ENCODE measurements around the gene CUL2. TPM values are rescaled to one million over a fixed set of nuclear protein-coding genes. Genes with fewer than 3 reads are reported as not detected.
"Not testable (repeated sequence)": the region's sequence is repeated elsewhere in the genome, so short reads cannot be mapped to it uniquely, and the experiment has no call there.

CUL2 gene
- total and polyA plus RNA-seq, 7 donors: 12.0 to 37.1 (median 22.5) TPM

DNA sequence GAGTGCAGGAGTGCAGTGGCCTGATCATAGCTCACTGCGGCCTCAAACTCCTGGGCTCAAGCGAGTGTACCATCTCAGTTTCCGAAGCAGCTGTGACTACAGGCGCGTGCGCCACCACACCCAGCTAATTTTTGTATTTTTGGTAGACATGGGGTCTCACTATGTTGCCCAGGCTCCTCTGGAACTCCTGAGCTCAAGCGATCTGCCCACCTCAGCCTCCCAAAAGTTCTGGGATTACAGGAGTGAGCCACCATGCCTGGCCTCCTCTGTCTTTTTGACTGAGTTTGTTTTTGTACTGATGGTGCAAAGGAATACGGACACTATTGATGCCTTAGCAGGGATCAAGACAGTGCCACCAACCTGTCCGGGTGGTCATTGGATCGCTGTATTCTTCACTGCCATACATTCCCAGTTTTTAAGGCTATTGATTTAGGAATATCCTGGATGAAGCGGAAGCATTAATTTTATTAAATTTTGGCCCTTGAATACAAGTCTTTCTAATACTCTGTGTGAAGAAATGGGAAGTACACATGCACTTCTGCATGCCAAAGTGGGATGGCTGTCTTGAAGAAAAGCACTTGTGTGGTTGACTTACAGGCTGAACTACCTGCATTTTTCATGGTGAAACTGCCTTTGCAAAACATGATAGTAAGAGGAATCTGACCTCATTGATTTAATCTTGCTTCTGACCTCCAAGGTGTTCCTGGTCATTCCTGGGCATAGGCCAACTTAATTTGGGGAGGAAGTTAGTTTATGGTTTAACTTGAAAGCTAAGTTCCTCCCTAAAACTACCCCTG, 2.1 kb upstream of the CUL2 start:
- Histone ChIP-seq H3K9me3 (no peaks in the 10 kb centered on the region), H3K27ac (no peak overlapping the region), H3K36me3 (no peaks in the 10 kb centered on the region), H3K4me3 (no peak overlapping the region), H3K27me3 (peaks cover 0 to 4% (median 0%) of the 10 kb centered on the region in 3 donors), H3K4me1 (peaks cover 0 to 30% (median 22%) of the 10 kb centered on the region in 4 donors)
- 88 to 98% methylated on average over 11 of the region's 11 CpGs for WGBS, 2 donors
- intact Hi-C loops (cut with DNase I): no loop called here
- no peak for TF ChIP-seq EP300 (IDR thresholded peaks at IDR 0.05)
- no peak for TF ChIP-seq POLR2A (IDR thresholded peaks at IDR 0.05)
- TF ChIP-seq POLR2AphosphoS5 (IDR thresholded peaks at IDR 0.05): no peak
- TF ChIP-seq, protein P1, sequence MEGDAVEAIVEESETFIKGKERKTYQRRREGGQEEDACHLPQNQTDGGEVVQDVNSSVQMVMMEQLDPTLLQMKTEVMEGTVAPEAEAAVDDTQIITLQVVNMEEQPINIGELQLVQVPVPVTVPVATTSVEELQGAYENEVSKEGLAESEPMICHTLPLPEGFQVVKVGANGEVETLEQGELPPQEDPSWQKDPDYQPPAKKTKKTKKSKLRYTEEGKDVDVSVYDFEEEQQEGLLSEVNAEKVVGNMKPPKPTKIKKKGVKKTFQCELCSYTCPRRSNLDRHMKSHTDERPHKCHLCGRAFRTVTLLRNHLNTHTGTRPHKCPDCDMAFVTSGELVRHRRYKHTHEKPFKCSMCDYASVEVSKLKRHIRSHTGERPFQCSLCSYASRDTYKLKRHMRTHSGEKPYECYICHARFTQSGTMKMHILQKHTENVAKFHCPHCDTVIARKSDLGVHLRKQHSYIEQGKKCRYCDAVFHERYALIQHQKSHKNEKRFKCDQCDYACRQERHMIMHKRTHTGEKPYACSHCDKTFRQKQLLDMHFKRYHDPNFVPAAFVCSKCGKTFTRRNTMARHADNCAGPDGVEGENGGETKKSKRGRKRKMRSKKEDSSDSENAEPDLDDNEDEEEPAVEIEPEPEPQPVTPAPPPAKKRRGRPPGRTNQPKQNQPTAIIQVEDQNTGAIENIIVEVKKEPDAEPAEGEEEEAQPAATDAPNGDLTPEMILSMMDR (IDR thresholded peaks at IDR 0.05): no peak
- no peak for DNase-seq

DNA sequence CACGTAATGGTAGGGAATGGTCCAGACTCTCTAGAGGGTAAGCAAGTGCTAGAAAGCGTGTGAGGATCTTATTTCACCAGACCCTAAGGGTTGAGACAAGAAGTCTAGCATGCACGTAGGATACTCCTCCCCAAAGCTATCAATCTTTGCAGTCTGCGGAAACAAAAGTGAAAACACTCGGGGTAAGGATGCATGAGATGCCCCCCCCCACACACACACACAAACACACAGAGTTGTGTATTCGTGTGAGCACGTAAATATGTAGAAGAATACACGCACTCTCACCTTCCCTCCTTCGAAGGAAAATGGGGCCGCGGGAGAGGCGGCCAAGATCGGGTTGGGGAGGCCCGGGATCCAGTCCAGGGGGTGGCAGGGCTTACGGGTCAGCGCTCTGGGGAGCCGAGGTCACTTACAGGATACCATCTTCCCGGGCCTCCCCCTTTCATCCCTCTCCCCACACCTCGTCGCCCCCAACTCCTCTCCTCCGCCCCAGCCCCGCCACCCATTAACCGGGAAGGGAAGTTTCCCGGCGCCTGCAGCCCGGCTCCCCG, 455 bp downstream of the CUL2 start:
- intact Hi-C loops (cut with DNase I): loop anchor here (1.0 kb wide), 1 partner anchor 37 kb away; the partner anchor contains the start of gene CREM
- no peaks in the 10 kb centered on the region for H3K9me3 ChIP-seq
- 1% methylated on average over 27 of the region's 27 CpGs for WGBS, 2 donors

DNA sequence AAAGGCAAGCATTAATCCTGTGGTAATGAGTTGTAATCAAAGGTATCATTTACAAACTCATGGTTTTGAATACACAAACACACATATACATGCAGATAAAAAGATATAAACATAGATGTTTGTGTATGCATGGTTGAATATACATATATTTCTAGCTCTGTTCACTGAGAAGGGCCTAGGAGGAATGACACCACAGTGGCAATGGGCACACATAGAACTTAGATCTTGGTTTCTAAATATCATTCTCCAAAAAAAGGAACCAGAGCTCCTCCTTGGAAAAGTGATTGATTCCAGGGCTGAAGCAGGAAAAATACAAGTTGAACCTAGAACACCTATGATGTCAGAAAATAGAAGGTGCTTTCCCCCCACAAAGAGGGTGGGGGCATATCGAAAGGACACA, 6.9 kb downstream of the CUL2 start:
- intact Hi-C loops (cut with DNase I): no loop called here
- Histone ChIP-seq H3K9me3 (peaks cover 0 to 4% (median 0%) of the 10 kb centered on the region in 4 donors), H3K4me3 (no peak overlapping the region), H3K27ac (no peak overlapping the region), H3K4me1 (peaks cover 0 to 14% (median 11%) of the 10 kb centered on the region in 4 donors), H3K36me3 (no peaks in the 10 kb centered on the region), H3K27me3 (no peaks in the 10 kb centered on the region)
- TF ChIP-seq POLR2A (IDR thresholded peaks at IDR 0.05): no peak
- TF ChIP-seq POLR2AphosphoS5 (IDR thresholded peaks at IDR 0.05): no peak
- TF ChIP-seq, protein P1 (IDR thresholded peaks at IDR 0.05): no peak
- no peak for TF ChIP-seq EP300 (IDR thresholded peaks at IDR 0.05)
- DNase-seq: no peak
- WGBS, 2 donors: 82 to 98% methylated on average over 1 of the region's 1 CpG

More for the DNA sequence above, 455 bp downstream of the CUL2 start:
- DNase-seq: no peak
- Histone ChIP-seq H3K4me1 (peaks cover 0 to 33% (median 26%) of the 10 kb centered on the region in 4 donors), H3K36me3 (no peaks in the 10 kb centered on the region), H3K27ac (peak overlapping the region; percentile 89 to 96 (median 93)), H3K4me3 (peak overlapping the region; percentile 64 to 95 (median 82)), H3K27me3 (no peaks in the 10 kb centered on the region)
- TF ChIP-seq POLR2AphosphoS5 (IDR thresholded peaks at IDR 0.05) (no peak), EP300 (IDR thresholded peaks at IDR 0.05) (no peak), POLR2A (IDR thresholded peaks at IDR 0.05) (no peak)
- TF ChIP-seq, protein P1 (IDR thresholded peaks at IDR 0.05): no peak

DNA sequence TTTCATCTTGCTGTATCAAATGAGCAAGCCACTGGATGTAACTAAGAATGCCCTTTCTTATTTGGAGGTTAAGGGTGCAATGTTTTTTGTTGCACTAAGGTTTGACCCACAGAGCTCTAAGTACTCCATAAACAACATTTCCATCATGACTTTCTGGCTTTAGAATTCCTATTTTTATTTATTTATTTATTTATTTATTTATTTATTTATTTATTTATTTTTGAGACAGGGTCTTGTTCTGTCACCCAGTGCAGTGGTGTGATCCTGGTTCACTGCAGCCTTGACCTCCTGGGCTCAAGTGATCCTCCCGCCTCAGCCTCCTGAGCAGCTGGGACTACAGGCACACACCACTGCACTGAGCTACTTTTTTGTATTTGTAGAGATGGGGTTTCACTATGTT, 9.9 kb downstream of the CUL2 start:
- H3K27me3 ChIP-seq; H3K36me3 ChIP-seq; H3K4me1 ChIP-seq; H3K27ac ChIP-seq; intact Hi-C loops (cut with DNase I); H3K9me3 ChIP-seq; DNase-seq; H3K4me3 ChIP-seq: not testable (repeated sequence)
- WGBS, 2 donors: 98 to 100% methylated on average over 1 of the region's 1 CpG

DNA sequence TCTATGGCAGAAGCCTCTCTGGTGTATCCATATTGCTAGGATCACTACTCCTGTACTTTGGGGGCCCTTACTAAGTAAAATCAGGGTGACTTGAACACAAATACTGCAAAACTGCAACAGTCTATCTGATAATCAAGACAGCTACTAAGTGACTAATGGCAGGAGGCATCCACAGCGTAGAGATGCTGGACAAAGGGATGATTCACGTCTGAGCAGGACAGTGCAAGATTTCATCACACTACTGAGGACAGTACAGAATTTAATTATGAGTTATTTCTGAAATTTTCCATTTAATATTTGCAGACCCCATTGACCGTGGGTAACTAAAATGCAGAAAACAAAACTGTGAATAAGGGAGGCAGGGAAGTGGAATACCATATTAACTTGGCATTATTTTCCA, 10.4 kb downstream of the CUL2 start:
- no peaks in the 10 kb centered on the region for H3K36me3 ChIP-seq
- 92% methylated on average over 3 of the region's 3 CpGs for WGBS, 2 donors
- H3K27ac ChIP-seq: no peak overlapping the region
- no peak for DNase-seq
- intact Hi-C loops (cut with DNase I): no loop called here
- H3K9me3 ChIP-seq: peaks cover 0 to 4% (median 0%) of the 10 kb centered on the region in 4 donors
- no peaks in the 10 kb centered on the region for H3K27me3 ChIP-seq
- no peak for TF ChIP-seq POLR2AphosphoS5 (IDR thresholded peaks at IDR 0.05)
- no peak for TF ChIP-seq POLR2A (IDR thresholded peaks at IDR 0.05)
- TF ChIP-seq, protein P1 (IDR thresholded peaks at IDR 0.05): no peak
- TF ChIP-seq EP300 (IDR thresholded peaks at IDR 0.05): no peak
- H3K4me3 ChIP-seq: no peak overlapping the region
- no peaks in the 10 kb centered on the region for H3K4me1 ChIP-seq
